Measurements from ENCODE around the gene XPO5.
A peak's percentile ranks its signal among the peaks of the same experiment; 100 is the strongest.
"Not testable (repeated sequence)": the region's sequence is repeated elsewhere in the genome, so short reads cannot be mapped to it uniquely, and the experiment has no call there.

Gene XPO5

DNA sequence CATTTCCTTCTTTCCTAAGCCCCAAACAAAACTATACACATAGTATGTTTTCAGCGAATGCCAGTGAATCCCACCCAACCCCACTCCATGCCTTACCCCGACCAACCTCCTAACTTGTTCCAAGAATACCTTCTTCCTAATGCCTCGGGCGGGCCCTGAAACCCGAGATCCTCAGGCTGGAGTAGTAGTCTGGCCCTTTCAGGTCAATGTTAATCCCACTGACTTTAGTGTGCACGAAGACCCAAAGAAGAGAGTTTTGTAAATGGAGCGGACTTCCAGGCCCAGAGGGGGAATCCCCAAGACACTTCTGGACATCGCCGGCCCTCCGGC lies 59.5 kb downstream of the XPO5 start:
- no peak for DNase-seq

DNA sequence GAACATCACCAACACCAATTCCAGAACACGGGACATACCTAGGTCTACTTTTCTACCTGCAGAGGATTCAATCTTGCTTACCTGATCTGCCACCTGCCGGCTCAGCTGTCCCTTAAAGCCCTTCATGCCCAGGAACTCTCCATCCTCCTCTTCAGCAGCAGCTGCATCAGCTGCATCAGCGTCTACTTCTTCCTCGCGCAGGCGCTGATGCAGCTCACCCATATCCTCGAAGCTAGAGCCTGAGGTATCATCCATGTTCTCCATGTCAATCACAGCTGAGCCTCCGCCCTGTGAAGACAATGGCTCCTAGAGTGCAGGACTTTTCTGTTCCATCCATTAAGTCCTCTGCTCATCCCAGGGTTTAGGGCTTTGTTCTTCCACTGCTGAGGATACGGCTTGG lies 60.0 kb downstream of the XPO5 start:
- no peak for DNase-seq

DNA sequence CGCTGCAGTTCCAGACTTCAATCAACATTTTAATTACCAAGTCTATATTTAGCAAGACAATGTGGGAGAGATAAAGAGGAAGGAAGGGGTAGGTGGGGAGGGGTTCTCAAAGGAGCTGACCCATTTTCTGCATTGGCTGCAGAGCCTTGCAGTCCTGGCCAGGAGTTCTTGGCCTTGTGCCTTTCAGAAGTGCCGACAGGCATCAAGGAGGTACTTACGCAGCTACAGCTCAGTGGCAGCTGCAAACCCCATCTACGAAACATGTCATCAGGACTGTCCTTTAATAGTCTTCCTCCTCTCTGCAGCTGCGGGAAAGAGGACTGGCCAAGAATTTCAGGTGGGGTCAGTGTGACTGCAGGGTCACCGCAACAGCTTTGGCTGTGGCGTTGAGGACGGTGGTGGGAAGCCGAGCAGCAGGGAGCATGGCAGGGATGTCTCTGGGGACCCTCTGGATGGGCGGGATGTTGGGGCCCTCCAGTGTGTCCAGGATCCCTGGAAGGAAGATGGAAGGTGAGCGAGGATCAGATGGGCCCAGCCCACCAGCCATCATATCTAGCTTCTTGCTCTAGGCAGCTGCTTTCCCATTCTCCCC lies 63.9 kb downstream of the XPO5 start:
- DNase-seq = no peak

DNA sequence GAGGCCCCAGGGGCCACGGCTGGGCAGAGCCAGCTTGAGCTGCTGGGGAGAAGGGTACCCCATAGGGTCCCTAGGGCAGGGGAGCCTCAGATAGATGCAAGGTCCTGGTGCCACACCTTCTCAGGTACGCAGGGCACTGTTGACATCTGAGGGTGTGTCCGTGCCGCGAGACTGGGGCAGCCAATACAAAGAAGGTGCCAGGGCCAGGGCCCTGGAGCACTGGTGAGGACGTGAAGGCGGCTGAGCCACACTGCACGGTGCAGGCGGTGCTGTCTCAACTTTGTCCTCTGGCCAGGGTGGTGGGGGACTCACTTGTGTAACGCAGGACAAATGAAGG lies 65.0 kb downstream of the XPO5 start:
- no peak for DNase-seq

DNA sequence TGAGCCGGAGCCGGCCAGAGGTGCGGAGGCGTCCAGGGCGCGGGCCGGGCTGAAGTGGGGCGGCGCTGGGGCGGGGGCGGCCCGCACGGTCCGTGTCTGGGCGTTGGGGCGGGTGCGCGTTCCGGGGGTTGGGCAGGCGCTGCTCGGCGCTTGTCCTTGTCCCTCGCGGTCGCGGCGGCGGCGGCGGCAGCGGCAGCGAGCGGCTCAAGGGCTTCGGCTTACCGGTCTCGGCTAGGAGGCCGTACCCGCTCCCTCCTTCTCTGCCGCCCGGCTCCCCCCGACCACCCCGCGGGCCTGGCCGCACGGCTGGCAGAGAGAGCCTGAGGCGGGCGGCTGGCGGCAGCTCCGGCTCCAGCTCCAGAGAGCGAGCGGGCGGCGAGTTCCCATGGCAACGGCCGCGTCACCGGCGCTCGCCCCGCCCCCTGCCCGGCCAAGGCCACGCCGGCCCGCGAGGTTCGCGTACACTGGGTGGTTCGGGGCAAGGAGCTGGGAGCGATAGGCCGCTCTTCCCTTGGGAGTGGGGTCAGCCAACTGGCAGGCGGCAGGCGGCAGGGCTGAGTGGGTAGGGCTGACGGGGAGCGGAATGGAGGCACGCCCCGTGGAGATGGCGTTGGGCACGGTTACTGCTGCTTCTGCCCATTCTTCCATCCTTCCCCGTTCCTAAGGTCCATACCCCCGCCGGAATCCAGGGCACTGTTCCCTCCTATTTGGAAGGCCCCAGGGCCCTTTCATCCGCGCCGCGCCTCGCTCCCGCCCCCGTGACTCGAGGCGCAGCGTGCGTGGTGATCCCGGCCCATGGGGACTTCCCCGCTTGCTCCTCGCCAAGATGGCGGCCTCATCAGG lies 65.6 kb downstream of the XPO5 start, which contains the start of gene LRRC73:
TSS of gene LRRC73 (minus strand) at position 363 of the 843 bp plus-strand sequence. CDS start 561 bp downstream, outside the sequence.
- peak; percentile 68 for DNase-seq

DNA sequence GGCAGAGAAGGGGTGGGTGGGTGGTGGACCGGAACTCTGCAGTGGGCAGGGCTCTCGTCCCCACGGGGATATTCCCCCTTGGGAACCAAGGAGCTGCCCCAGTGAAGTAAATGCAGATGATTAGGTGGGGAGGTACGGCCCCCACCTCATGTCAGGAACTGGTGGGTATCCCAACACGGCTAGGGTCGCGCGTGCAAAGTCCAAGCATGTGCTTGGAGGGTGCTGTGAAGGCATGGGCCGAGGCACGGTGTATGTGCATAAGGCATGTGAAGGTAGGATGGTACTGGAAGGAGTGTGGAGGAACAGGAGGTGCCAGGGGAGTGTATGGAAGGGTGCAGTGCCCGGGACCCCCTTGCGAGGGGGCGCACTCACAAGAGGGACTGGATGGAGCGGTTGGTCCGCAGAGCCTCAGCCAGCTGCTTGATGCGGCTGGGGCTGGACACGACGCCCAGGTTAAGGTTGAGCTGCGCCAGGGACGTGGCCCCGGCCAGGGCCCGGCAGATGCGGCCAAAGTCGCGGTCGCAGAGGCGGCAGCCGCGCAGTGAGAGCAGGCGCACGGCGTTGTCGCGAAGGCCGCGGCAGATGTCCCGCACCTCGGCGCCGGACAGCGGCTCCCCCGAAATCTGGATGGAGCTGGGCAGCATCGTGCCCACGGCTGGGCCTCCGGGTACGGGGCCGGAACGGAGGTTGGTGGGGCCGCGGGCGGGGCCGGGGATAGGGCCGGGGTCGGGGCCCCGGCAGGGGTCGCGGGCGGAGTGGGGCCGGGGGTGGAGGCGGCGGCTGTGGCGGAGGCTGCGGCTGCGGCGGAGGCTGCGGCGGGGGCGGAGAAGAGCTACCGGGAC lies 66.5 kb downstream of the XPO5 start:
- DNase-seq = no peak

DNA sequence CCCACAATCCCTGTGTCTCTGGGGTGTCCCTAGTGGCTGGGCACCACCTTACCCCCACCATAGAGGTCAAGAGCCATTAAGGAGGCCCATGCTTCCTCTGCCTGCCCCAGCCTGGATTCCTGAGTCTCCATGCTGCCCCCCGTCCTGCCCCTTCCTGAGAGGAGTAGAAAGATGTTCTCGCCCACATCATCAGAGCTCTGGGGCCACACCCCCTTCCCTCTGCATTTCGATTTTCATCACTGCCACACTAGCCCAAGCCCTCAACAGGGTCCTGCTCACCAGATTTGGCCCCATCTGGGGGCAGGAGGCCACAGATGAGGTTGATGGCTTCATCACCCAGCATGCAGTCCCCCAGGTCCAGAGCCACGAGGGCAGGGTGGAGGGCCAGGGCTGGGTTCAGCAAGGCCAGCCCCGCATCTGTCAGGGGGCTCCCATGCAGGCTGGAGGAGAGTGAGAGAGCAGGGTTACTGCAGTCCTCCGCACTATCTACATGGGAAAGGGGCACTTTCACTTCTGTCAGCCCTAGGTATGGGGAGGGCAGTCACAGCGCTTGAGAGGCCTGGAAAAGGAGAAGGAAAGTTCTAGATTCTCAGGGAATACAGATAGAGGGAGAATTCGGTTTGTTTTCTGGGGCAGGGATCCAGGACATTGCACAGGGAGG lies 67.2 kb downstream of the XPO5 start:
- no peak for DNase-seq

DNA sequence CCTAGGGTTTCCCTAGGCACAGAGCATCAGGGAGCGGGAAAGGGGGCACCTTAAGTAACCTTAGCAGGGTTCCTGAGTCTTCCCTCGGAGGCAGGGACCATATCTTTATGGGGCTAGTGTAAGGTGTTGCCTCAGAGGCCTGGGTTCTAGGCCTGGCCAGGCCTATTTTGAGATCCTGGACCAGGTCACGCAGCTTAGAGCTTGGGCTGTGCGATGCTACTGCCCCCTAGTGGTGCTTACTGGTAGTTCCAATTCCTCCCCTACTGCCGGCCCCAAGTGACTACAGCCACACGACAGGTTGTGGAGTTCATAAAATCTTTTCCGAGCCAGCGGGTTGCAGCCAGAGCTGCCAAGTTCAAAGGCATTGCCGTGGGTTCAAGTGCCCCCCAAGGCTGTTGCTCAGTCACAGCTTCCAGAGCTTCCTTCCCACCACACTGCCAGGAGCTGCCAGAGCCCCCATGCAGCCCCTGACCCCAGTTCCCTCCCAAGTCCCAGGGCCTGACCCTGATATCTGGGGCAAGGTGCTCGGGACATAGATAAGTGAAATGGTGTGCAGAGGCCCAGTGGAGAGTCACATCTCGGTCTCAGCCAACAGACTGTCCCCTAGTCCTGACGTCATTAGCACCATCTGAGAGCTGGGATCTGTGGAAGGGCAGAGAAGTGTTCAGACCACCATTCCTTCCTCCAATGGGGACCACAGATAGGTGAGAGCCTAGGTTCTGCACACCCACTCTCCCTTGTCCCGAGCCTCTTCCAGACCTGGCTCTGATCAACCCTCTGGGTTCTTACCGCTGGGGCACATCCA lies 69.0 kb downstream of the XPO5 start:
- peak; percentile 65 for DNase-seq

DNA sequence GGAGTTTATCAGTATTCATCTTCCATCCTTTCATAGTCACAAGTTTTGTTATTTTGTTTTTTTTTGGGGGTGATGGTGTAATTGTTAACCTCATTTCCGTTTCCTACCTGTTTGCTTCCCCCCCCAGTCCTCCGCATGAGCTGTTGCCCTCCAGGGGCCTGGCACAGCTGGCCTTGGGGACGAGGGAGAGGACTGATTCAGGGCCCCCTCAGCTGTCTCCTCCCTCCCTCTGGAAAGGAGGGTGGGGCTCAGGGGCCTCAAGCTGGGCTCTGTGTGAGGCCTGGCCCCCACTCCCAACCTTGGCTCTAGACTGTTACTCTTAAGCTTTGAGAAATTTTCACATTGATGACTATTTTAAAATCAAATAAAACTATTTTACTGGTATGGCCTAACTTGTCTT lies 69.7 kb downstream of the XPO5 start:
- DNase-seq = no peak

DNA sequence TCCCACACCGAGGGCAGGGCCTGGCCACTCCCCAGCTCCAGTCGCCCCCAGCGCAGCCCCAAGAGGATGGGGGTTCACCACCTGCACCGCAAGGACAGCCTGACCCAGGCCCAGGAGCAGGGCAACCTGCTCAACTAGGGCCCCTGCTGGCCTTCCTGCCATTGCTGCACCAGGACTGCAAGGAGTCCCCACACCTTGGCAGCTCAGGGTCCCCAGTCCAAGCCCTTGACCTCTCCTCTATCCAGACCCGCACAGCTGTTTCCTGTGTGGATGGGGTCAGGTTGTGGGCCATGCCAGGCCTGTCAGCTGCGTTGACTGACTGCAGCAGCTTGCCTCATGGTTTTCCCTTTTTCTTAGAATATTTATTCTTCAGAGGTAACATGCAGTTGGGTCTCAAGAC lies 70.1 kb downstream of the XPO5 start:
- DNase-seq = no peak

DNA sequence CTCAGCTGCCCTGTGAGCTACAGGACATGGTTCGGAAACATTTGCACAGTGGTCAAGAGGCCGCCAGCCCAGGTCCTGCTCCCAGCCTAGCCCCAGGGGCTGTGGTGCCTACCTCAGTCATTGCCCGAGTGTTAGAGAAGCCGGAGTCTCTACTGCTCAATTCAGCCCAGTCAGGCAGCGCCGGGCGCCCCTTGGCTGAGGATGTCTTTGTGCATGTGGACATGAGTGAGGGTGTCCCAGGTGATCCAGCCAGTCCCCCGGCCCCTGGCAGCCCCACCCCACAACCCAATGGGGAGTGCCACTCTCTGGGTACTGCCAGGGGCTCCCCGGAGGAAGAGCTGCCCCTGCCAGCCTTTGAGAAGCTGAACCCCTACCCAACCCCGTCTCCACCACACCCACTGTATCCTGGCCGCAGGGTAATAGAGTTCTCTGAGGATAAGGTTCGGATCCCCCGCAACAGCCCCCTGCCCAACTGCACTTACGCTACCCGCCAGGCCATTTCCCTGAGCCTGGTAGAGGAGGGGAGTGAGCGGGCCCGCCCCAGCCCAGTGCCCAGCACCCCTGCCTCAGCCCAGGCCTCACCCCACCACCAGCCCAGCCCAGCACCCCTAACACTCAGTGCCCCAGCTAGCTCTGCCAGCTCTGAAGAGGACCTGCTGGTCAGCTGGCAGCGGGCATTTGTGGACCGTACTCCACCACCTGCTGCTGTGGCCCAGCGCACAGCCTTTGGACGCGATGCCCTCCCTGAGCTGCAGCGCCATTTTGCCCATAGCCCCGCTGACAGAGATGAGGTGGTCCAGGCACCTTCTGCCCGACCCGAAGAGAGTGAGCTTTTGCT lies 70.9 kb downstream of the XPO5 start:
- no peak for DNase-seq

DNA sequence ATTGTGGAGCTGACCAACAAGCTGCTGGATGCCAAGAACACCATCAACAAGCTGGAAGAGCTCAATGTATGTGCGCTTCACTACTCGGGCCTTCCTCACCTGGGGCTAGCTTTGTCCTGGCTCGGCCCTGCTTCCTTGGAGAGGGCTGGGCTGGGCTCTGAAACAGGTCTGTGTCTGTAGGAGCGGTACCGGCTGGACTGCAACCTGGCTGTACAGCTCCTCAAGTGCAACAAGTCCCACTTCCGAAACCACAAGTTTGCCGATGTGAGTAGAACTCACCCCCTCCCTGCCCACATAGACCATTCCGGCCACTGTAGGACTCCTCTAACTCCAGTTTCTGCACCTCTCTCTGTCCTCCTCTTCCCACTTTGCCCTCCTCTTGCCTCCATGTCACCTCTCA lies 72.4 kb downstream of the XPO5 start:
- DNase-seq = no peak

DNA sequence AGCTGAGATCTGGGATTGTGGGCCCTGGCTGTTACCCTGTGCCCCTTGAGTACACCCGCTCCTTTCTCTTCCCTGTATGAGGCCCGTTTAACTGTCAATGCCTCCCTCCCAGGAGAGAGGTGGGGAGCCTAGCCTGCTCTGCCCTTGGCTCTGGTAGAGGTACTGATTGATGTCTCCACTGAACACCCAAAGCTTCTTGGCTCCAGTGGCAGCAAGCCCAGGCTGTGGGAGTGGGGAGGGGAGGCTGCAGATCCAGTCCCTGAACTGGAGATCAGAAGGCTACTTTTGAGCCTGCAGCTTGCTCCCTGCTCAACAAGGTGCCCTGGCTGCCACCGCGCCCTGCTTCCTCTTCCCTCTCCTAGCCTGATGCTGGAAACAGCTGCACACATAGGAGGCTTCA lies 73.2 kb downstream of the XPO5 start:
- DNase-seq = no peak

DNA sequence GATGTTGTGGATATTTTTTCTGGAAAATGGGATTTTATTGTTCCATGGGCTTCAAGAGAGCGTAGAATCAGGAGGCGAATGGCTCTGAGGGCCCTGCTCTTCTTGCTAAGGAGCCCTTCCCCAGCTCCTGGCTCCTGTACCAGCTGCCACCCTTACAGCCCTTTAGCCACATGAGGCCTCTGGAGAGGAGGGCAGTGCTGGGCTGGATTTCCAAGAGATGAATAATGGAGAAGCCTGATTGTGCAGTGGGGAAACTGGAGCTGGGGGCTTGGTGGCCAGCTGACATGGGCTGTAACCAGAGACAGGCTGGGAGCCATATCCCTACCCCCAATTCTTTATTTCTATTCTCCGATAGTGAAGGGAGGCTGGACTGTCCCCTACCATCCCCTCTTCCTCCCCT lies 74.9 kb downstream of the XPO5 start:
- no peak for DNase-seq

DNA sequence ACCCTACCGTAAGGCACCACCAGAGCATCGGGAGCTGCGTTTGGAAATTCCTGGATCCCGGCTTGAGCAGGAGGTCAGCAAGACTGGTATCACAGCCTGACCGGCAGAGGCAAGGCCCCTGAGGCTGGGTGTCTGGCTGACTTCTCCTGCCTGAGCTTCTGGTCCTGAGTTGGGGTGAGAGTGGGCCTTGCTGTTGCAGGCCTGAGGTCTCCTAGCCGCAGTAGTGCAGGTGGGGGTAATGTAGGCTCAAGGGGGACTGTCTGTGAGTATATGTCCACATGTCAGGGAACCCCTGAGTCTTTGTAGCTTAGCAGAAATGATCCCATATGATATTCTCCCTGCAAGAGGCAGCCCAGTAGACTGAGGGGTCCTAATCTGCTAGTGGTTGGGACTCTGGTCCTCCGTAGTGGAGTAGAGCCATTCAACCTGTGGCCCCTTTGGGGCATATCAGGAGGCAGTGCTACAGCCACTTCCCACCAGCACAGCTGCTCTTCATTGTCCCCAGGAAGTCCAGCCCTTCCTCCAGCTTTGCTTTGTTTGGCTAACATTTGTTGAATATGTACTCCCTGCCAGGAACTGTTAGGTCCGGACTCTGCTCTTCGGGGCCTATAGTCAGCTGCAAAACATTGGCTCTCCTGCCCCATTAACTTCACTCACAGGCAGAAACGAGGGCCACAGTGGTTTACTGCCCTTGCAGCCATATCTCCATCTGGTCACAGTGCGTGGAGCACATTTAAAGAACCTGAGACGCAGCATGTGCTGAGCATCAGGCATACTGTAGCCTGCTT lies 76.6 kb downstream of the XPO5 start:
- DNase-seq = no peak

DNA sequence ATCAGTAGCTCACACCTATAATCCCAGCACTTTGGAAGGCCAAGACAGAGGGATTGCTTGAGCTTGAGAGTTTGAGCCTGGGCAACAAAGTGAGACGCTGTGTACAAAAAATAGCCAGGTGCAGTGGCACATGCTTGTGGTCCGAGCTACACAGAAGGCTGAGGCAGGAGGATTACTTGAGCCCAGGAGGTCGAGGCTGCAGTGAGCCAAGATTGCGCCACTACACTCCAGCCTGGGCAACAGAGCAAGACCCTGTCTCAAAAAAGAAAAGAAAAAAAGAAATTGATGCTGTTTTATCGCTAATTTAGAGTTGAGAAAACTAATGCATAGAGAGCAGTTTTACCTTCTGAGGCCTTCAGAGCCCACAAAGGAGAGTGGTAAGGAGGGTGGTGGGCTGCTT lies 77.5 kb downstream of the XPO5 start:
- DNase-seq = not testable (repeated sequence)

DNA sequence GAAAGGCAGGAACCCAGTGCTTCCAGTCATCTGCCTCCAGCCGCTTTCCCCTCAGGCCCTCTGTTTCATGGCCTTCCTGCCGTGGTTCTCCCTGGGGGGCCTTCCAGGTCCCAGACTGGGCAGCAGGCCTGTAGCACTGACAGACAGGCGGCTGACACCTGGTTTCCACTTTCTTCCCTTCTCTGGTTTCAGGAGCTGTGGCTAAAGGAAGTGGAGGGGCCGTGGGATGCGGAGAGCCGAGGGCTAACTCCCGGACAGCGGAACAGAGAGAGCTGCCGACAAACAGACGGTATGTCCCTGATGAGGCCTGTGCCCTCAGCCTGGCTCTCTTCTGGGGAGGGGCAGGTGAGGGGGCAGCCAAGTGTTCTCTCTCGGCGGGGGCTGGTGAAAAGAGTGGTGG lies 78.1 kb downstream of the XPO5 start:
- no peak for DNase-seq

DNA sequence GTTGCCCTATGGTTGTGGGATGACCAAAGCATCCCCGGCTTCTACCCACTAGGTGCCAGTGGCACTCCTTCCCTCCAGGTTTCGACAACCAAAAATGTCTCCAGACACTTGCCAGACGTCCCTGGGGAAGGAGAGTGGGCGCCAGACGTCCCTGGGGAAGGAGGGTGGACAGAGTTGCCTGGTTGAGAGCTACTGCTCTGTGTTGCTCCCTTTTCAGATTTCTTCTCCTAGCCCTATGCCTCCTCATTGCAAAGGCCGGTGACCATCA lies 78.8 kb downstream of the XPO5 start:
- DNase-seq = no peak

DNA sequence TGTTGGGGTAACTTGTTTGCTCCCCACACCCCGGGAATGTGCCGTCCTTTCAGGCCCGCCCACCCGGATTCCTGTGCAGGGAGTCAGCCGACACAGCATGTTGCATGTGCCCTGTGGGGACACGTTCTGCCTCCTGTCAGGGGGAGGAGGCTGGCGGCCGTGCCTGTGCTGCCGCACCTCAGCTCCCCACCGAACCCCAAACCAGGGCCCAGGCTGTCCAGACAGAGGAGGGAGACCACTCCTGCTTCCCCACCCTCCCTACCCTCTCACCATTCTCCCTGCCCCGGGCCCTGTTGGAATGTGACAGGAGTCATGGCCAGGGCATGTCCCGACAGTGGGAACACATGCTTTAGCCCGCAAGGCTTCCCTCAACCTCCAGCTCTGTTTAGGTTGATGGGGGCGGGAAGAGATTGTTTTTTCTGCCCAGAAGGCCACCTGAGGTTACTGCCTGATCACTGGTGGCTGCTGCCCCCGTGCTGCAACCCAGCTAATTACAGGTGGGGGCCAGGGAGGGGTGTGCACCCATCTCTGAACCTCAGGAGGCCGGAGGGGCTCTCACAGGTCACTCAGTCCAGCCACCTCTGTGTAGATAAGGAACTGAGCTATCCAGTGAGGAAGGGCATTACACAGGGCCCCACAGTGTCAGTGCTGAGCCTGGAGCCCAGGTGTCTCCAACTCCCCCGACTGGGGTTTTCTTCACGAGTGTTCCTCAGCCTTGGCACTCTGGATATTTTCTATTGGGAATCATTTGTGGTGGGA lies 79.3 kb downstream of the XPO5 start:
- no peak for DNase-seq

DNA sequence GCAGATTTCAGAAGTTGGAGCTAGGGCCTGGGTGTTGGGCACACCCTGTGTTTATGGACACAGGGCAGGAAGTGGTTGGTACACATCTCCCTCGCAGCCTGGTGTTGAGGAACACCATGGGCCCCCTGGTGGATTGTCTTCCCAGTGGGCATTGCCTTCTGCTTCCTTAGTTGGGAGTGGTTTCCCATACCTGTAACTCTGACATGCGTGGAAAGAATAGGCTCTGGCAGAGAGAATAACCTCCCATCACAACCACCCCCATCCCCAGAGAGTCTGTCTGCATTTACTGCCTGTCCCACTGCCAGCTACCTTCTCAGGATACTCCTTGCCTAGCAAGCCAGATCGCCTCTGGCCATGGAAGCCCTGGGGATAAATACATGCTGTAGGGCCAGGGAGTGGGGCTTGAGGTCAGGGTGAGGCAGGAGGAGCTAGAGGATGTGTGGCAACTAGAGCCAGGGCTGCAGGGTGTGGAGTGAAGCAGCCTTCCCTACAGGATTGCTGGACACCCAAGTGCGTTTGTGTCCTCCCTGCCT lies 80.4 kb downstream of the XPO5 start:
- peak; percentile 16 for DNase-seq

All from activated effector memory CD4-positive, alpha-beta T cell treated with Interleukin-2 at 50 U/mL for 16 hours (primary cell).